K562 (cell line): ENCODE results near the gene POLR3G. TPM values are rescaled to one million over a fixed set of nuclear protein-coding genes. Genes with fewer than 3 reads are reported as not detected.
A peak's percentile ranks its signal among the peaks of the same experiment; 100 is the strongest.

Source experiments
- BHLHE40 ChIP-seq: IDR thresholded peaks from 2 replicates; pipeline ENCODE4 v1.6.1; 2011; ENCODE audit warnings: low read length, improper control_type of control experiment
- CTBP1 ChIP-seq: fragments of 450-650 bp; IDR thresholded peaks from 2 replicates; pipeline ENCODE4 v1.6.1; 2016; ENCODE audit warnings: borderline replicate concordance
- CXXC5 ChIP-seq: fragments of 250-450 bp; sonication (Bioruptor Pico); IDR thresholded peaks from 2 replicates; pipeline ENCODE4 v1.8.0; 2022; ENCODE audit warnings: inconsistent platforms, mild to moderate bottlenecking, moderate library complexity
- ELF1 ChIP-seq: fragments of 200-800 bp; sonication (Bioruptor generic); IDR thresholded peaks from 2 replicates; pipeline ENCODE4 v1.6.1; 2016; ENCODE audit warnings: missing genetic modification characterization, missing compliant biosample characterization
- HCFC1 ChIP-seq: IDR thresholded peaks from 2 replicates; pipeline ENCODE4 v1.6.1; 2012; ENCODE audit warnings: low read depth, low read length, improper control_type of control experiment
- HDAC2 ChIP-seq: fragments of 450-650 bp; IDR thresholded peaks from 2 replicates; pipeline ENCODE4 v1.6.1; 2016; ENCODE audit warnings: mild to moderate bottlenecking
- HMG20B ChIP-seq: fragments of 250-450 bp; sonication (Bioruptor Pico); IDR thresholded peaks from 2 replicates; pipeline ENCODE4 v1.5.0; 2021; ENCODE audit warnings: mild to moderate bottlenecking
- L3MBTL2 ChIP-seq: fragments of 450-650 bp; IDR thresholded peaks from 2 replicates; pipeline ENCODE4 v1.6.1; 2016; ENCODE audit warnings: mild to moderate bottlenecking, moderate library complexity
- MNT ChIP-seq, 2 experiments: fragments of 450-650 bp; conservative IDR thresholded peaks; 2 replicates each; pipeline ENCODE4 v1.6.1; 2017; ENCODE audit warnings: mild to moderate bottlenecking in 2 of 2, moderate library complexity in 2 of 2
- NONO ChIP-seq, 2 experiments: fragments of 200-400 bp in 1 of 2; fragments of 450-650 bp in 1 of 2; formaldehyde crosslinking in 1 of 2; IDR thresholded peaks; 2 replicates each; pipeline ENCODE4 v1.6.1; 2017; ENCODE audit warnings: low read depth in 2 of 2, mild to moderate bottlenecking in 2 of 2, moderate library complexity in 2 of 2, low read length in 1 of 2
- PCBP1 ChIP-seq: fragments of 200-400 bp; formaldehyde crosslinking; IDR thresholded peaks from 2 replicates; pipeline ENCODE4 v1.6.1; 2018; ENCODE audit warnings: mild to moderate bottlenecking, low read depth, low read length; ENCODE audit not compliant: poor library complexity, severe bottlenecking
- POLR2G ChIP-seq: fragments of 200-400 bp; formaldehyde crosslinking; IDR thresholded peaks from 2 replicates; pipeline ENCODE4 v1.6.1; 2017; ENCODE audit warnings: low read depth, mild to moderate bottlenecking, antibody characterized with exemption, low read length, moderate library complexity
- POLR3A ChIP-seq: IDR thresholded peaks from 2 replicates; pipeline ENCODE4 v1.6.1; 2011; ENCODE audit warnings: borderline replicate concordance, mild to moderate bottlenecking, moderate library complexity; ENCODE audit not compliant: insufficient read length, insufficient read depth; ENCODE audit errors: extremely low read depth
- RB1 ChIP-seq: fragments of 450-650 bp; IDR thresholded peaks from 2 replicates; pipeline ENCODE4 v1.6.1; 2017; ENCODE audit warnings: low read depth, mild to moderate bottlenecking
- TAF7 ChIP-seq: fragments of 450-650 bp; IDR thresholded peaks from 2 replicates; pipeline ENCODE4 v1.6.1; 2016; ENCODE audit warnings: missing genetic modification characterization, missing compliant biosample characterization
- TCF7L2 ChIP-seq: fragments of 150-350 bp; IDR thresholded peaks from 2 replicates; pipeline ENCODE4 v1.6.1; 2016; ENCODE audit warnings: low read depth, mild to moderate bottlenecking, low read length, moderate library complexity
- VEZF1 ChIP-seq: fragments of 200-800 bp; sonication (Bioruptor generic); IDR thresholded peaks from 2 replicates; pipeline ENCODE4 v1.6.1; 2017; ENCODE audit warnings: missing genetic modification characterization, missing compliant biosample characterization
- ZBTB2 ChIP-seq: fragments of 450-650 bp; IDR thresholded peaks from 2 replicates; pipeline ENCODE4 v1.6.1; 2016; ENCODE audit warnings: antibody characterized with exemption
- ZEB2 ChIP-seq: fragments of 450-650 bp; IDR thresholded peaks from 2 replicates; pipeline ENCODE4 v1.6.1; 2016
- ZNF232 ChIP-seq: sonication (generic); formaldehyde crosslinking; IDR thresholded peaks from 2 replicates; pipeline ENCODE4 v1.8.0; 2022; ENCODE audit warnings: mild to moderate bottlenecking, missing genetic modification reagents
- ZNF277 ChIP-seq: fragments of 250-450 bp; sonication (Bioruptor Pico); IDR thresholded peaks from 2 replicates; pipeline ENCODE4 v1.8.0; 2022; ENCODE audit warnings: inconsistent platforms, mild to moderate bottlenecking, moderate library complexity, borderline replicate concordance
- ZNF347 ChIP-seq: fragments of 450-650 bp; formaldehyde crosslinking; IDR thresholded peaks from 2 replicates; pipeline ENCODE4 v1.4.0; 2020; ENCODE audit warnings: low read depth, mild to moderate bottlenecking, moderate library complexity
- ZNF717 ChIP-seq: fragments of 250-450 bp; sonication (Bioruptor Pico); IDR thresholded peaks from 2 replicates; pipeline ENCODE4 v1.5.0; 2021
- polyA plus RNA-seq, 8 experiments: library from polyadenylated mRNA; depleted of rRNA in 4 of 8; stranded (reverse) in 5 of 8; unstranded in 3 of 8; fragments of >200 nt; fragmentation: Nextera tagmentation in 2 of 8; fragmentation: Illumina TruSeq in 1 of 8; extraction: Ambion mirVana in 2 of 8; extraction: Trizol in 1 of 8; gene quantifications; 2 replicates each; pipeline versions ENCODE4 v1.2.1 to v1.2.3, GENCODE V29; 2011 to 2014; ENCODE audit warnings: inconsistent platforms in 1 of 8, missing spikeins in 1 of 8
- total RNA-seq, 7 experiments: library from RNA; depleted of rRNA in 6 of 7; stranded (reverse); fragments of >200 nt in 6 of 7; fragmentation: Illumina TruSeq in 2 of 7; extraction: Trizol in 2 of 7; gene quantifications; 2 replicates each; pipeline versions ENCODE4 v1.2.1 to v1.2.3, GENCODE V29; 2011 to 2021; ENCODE audit warnings: low replicate concordance in 1 of 7

Gene POLR3G
- total and polyA plus RNA-seq, 9 of the 15 experiments (the other 6 are each of a cell fraction or from before 2014, with no cell fraction given): 39.0 to 111 (median 59.0) TPM

- peak in 1 of 2 experiments; percentile 20; a peak in 1 of 4 replicates for TF ChIP-seq MNT (conservative IDR thresholded peaks at IDR 0.05)
- TF ChIP-seq BHLHE40: peak; percentile 87
- TF ChIP-seq ZNF347 (CRISPR knock-in tag): no peak
- no peak for TF ChIP-seq ELF1 (tag)
- TF ChIP-seq VEZF1 (CRISPR knock-in tag): peak; percentile 83
- no peak for TF ChIP-seq HMG20B
- peak; percentile 91 for TF ChIP-seq TCF7L2
- no peak for TF ChIP-seq POLR3A
- TF ChIP-seq ZBTB2: 0 out of 2 replicates have a peak, but pooled peaks have one; percentile 51
- TF ChIP-seq L3MBTL2: no peak
- TF ChIP-seq PCBP1: peak; percentile 67
- TF ChIP-seq ZNF717: no peak
- no peak for TF ChIP-seq ZNF232 (CRISPR knock-in tag)
- TF ChIP-seq TAF7 (tag): peak; percentile 42; the same call in 1 of the 2 replicates
- TF ChIP-seq HDAC2: peak; percentile 35; the same call in 1 of the 2 replicates
- no peak for TF ChIP-seq ZNF277
- peak; percentile 97 for TF ChIP-seq CTBP1
- TF ChIP-seq CXXC5 (CRISPR knock-in tag): peak; percentile 81
- peak; percentile 88 for TF ChIP-seq POLR2G
- TF ChIP-seq HCFC1: 0 out of 2 replicates have a peak, but pooled peaks have one; percentile 23
- peak; percentile 74; the same call in 1 of the 2 replicates for TF ChIP-seq RB1
- peak; percentile 83 for TF ChIP-seq ZEB2
- TF ChIP-seq NONO (IDR thresholded peaks at IDR 0.05; ENCODE audit: low read depth in 2 of 2, low read length in 1 of 2): peak in 1 of 2 experiments; percentile 98; a peak in 2 of 4 replicates
Measured at GRCh38 chr5:90558344-90559192, 83.9 kb downstream of the POLR3G start, which contains the start of gene ADGRV1 (continued).
